GM23338 (cell line): ENCODE measurements around the gene CCNYL1. TPM values are rescaled to one million over a fixed set of nuclear protein-coding genes. Genes with fewer than 3 reads are reported as not detected.

Experiments
- ATAC-seq: fragments of 200-7000 bp; cut with Tn5 transposase; 3 replicates; pipeline ENCODE4 v1.9.1; 2020
- DNase-seq: peaks from one replicate; pipeline ENCODE4 v3.0.0-alpha.2; 2015; ENCODE audit warnings: low spot score
- H2AFZ ChIP-seq: fragments of 200-600 bp; sonication (generic); 2 replicates; pipeline ENCODE4 v1.8.0; 2016; ENCODE audit warnings: antibody characterized with exemption, mild to moderate bottlenecking, moderate library complexity
- H3F3A ChIP-seq: fragments of 200-600 bp; sonication (generic); replicated peaks from 2 replicates; pipeline ENCODE4 v1.8.0; 2017; ENCODE audit warnings: antibody characterized with exemption, mixed run types, low read depth
- H3K27ac ChIP-seq: fragments of 200-600 bp; sonication (generic); 2 replicates; pipeline ENCODE4 v1.6.1; 2016; ENCODE audit warnings: low read depth
- H3K27me3 ChIP-seq: fragments of 200-600 bp; sonication (generic); 2 replicates; pipeline ENCODE4 v1.8.0; 2016; ENCODE audit warnings: mild to moderate bottlenecking, mixed run types, moderate library complexity; ENCODE audit not compliant: insufficient read depth
- H3K36me3 ChIP-seq: fragments of 200-600 bp; sonication (generic); 2 replicates; pipeline ENCODE4 v1.8.0; 2016; ENCODE audit warnings: mild to moderate bottlenecking; ENCODE audit not compliant: insufficient read depth
- H3K4me1 ChIP-seq: fragments of 200-600 bp; sonication (generic); 2 replicates; pipeline ENCODE4 v1.8.0; 2016; ENCODE audit warnings: mild to moderate bottlenecking, moderate library complexity; ENCODE audit not compliant: insufficient read depth
- H3K4me2 ChIP-seq: fragments of 200-600 bp; sonication (generic); 2 replicates; pipeline ENCODE4 v1.7.1; 2017; ENCODE audit warnings: mixed run types
- H3K4me3 ChIP-seq: fragments of 200-600 bp; sonication (generic); 2 replicates; pipeline ENCODE4 v1.6.1; 2016; ENCODE audit warnings: mixed run types
- H3K79me2 ChIP-seq: fragments of 200-600 bp; sonication (generic); replicated peaks from 2 replicates; pipeline ENCODE4 v1.8.0; 2017; ENCODE audit warnings: mild to moderate bottlenecking; ENCODE audit not compliant: insufficient read depth
- H3K9me2 ChIP-seq: fragments of 200-600 bp; sonication (generic); 2 replicates; pipeline ENCODE4 v1.8.0; 2017; ENCODE audit not compliant: insufficient read depth
- H4K20me1 ChIP-seq: fragments of 200-600 bp; sonication (generic); replicated peaks from 2 replicates; pipeline ENCODE4 v1.8.0; 2017; ENCODE audit warnings: mild to moderate bottlenecking; ENCODE audit not compliant: insufficient read depth
- H3K27ac Mint-ChIP-seq: 2 replicates; pipeline ENCODE4 v1.8.0; 2020; ENCODE audit warnings: inconsistent platforms, mild to moderate bottlenecking, moderate library complexity, mixed read lengths
- H3K27me3 Mint-ChIP-seq: 3 replicates; pipeline ENCODE4 v1.8.0; 2022; ENCODE audit warnings: low read depth, mild to moderate bottlenecking, moderate library complexity, mixed read lengths, inconsistent platforms; ENCODE audit not compliant: insufficient read depth, poor library complexity
- H3K36me3 Mint-ChIP-seq: 3 replicates; pipeline ENCODE4 v1.8.0; 2021; ENCODE audit warnings: low read depth, mild to moderate bottlenecking, inconsistent platforms, moderate library complexity, mixed read lengths
- H3K4me1 Mint-ChIP-seq: 3 replicates; pipeline ENCODE4 v1.8.0; 2020; ENCODE audit warnings: mild to moderate bottlenecking, inconsistent platforms, mixed read lengths
- H3K4me3 Mint-ChIP-seq: 3 replicates; pipeline ENCODE4 v1.8.0; 2021; ENCODE audit warnings: moderate library complexity, mild to moderate bottlenecking, inconsistent platforms, mixed read lengths
- H3K9me3 Mint-ChIP-seq: 3 replicates; pipeline ENCODE4 v1.8.0; 2020; ENCODE audit warnings: moderate library complexity, mild to moderate bottlenecking, inconsistent platforms, mixed read lengths
- CREB1 ChIP-seq: fragments of 250-450 bp; sonication (Bioruptor Pico); IDR thresholded peaks from 2 replicates; pipeline ENCODE4 v1.5.0; 2020; ENCODE audit warnings: low read depth, mild to moderate bottlenecking, moderate library complexity
- CTCF ChIP-seq, 2 experiments: fragments of 200-600 bp in 1 of 2; sonication (generic) in 1 of 2; conservative IDR thresholded peaks; 2 replicates each; pipeline versions ENCODE4 v1.5.1 to v1.6.1; 2016 to 2017; ENCODE audit warnings: antibody characterized with exemption in 2 of 2, low read depth in 2 of 2, mild to moderate bottlenecking in 2 of 2, moderate library complexity in 1 of 2
- ETS1 ChIP-seq: IDR thresholded peaks from 2 replicates; pipeline ENCODE4 v1.6.1; 2016; ENCODE audit warnings: antibody characterized with exemption
- JUNB ChIP-seq: IDR thresholded peaks from one replicate; pipeline ENCODE4 v1.6.1; 2016; ENCODE audit warnings: antibody characterized with exemption; ENCODE audit not compliant: unreplicated experiment
- NANOG ChIP-seq: IDR thresholded peaks from 2 replicates; pipeline ENCODE4 v1.6.1; 2016; ENCODE audit warnings: antibody characterized with exemption, borderline replicate concordance
- REST ChIP-seq: IDR thresholded peaks from one replicate; pipeline ENCODE4 v1.6.1; 2018; ENCODE audit warnings: antibody characterized with exemption; ENCODE audit not compliant: unreplicated experiment
- STAT1 ChIP-seq: IDR thresholded peaks from one replicate; pipeline ENCODE4 v1.6.1; 2016; ENCODE audit warnings: antibody characterized with exemption; ENCODE audit not compliant: unreplicated experiment
- ZNF114 ChIP-seq: fragments of 250-450 bp; sonication (Bioruptor Pico); IDR thresholded peaks from 2 replicates; pipeline ENCODE4 v1.5.0; 2020; ENCODE audit warnings: mild to moderate bottlenecking, moderate library complexity
- ZNF331 ChIP-seq: fragments of 250-450 bp; sonication (Bioruptor Pico); IDR thresholded peaks from 2 replicates; pipeline ENCODE4 v1.5.0; 2020; ENCODE audit warnings: low read depth, mild to moderate bottlenecking, moderate library complexity
- ZNF462 ChIP-seq: fragments of 250-450 bp; sonication (Bioruptor Pico); IDR thresholded peaks from 2 replicates; pipeline ENCODE4 v1.5.0; 2020; ENCODE audit warnings: mild to moderate bottlenecking, moderate library complexity
- polyA plus RNA-seq: library from polyadenylated mRNA; unstranded; fragments of >200 nt; fragmentation: Nextera tagmentation; extraction: Ambion mirVana; gene quantifications from 2 replicates; pipeline ENCODE4 v1.2.1, GENCODE V29; 2016
- total RNA-seq: library from RNA; depleted of rRNA; stranded (reverse); fragments of >200 nt; shearing (Covaris generic); gene quantifications from 2 replicates; pipeline ENCODE4 v1.2.3, GENCODE V29; 2014

CCNYL1 gene
- total and polyA plus RNA-seq, 2 experiments from 2014 or later: 19.6 to 32.1 TPM

DNA sequence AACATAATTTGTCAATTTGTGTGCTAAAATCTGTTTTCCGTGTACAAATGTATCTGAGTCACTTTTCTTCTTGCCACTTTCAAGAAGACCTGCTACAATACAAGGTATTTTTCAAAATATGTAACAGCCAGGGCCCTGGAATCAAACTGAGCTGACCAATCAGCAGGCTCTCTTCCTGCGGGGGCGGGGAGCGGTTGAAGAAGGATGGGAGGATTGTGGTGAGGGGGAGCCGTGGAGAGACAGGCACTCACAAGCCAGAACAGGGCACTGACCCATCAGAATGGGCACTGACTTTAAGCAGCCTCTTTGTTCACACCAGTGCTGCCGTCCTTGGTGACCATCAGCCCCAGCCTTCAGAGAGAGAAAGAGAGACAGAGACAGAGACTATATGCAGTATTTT is 40.6 kb upstream of the CCNYL1 start (continued):
- TF ChIP-seq CTCF (conservative IDR thresholded peaks at IDR 0.05; ENCODE audit: low read depth in 2 of 2) (no peak), CREB1 (no peak), ETS1 (no peak), STAT1 (no peak), ZNF331 (no peak), JUNB (no peak), NANOG (no peak), REST (no peak), ZNF114 (CRISPR knock-in tag) (no peak)

- Mint-ChIP-seq H3K36me3 (no peaks in the 10 kb centered on the region), H3K4me3 (no peak overlapping the region), H3K9me3 (no peaks in the 10 kb centered on the region), H3K4me1 (peaks cover 27% of the 10 kb centered on the region), H3K27me3 (peaks cover 5% of the 10 kb centered on the region), H3K27ac (0 out of 2 replicates have a peak overlapping the region, but pooled peaks have one; percentile 22)
- H2AFZ ChIP-seq: no peak overlapping the region
- H3K4me1 ChIP-seq: peaks cover 19% of the 10 kb centered on the region; the same call in 1 of the 2 replicates
- no peaks in the 10 kb centered on the region; the same call in 1 of the 2 replicates for H3F3A ChIP-seq
- DNase-seq (no peak), ATAC-seq (no peak)
- H3K36me3 ChIP-seq: no peaks in the 10 kb centered on the region
- TF ChIP-seq ZNF462 (CRISPR knock-in tag) (0 out of 2 replicates have a peak, but pooled peaks have one; percentile 19), NANOG (peak; percentile 89), ETS1 (no peak)
- H3K9me2 ChIP-seq: no peaks in the 10 kb centered on the region
- no peaks in the 10 kb centered on the region for H3K27me3 ChIP-seq
- no peaks in the 10 kb centered on the region for H3K79me2 ChIP-seq
- H3K4me3 ChIP-seq: no peak overlapping the region
- 0 out of 2 replicates have a peak overlapping the region, but pooled peaks have one; percentile 30 for H3K4me2 ChIP-seq
- H3K27ac ChIP-seq: peak overlapping the region; percentile 47; the same call in 1 of the 2 replicates
- H4K20me1 ChIP-seq: no peaks in the 10 kb centered on the region
Measured at GRCh38 chr2:207673431-207673830, 38.0 kb upstream of the CCNYL1 start.
